H9 (cell line): ENCODE data around the gene ADGRB3. TPM values are rescaled to one million over a fixed set of nuclear protein-coding genes. Genes with fewer than 3 reads are reported as not detected.

Experiments used
- DNase-seq: peaks from one replicate; pipeline ENCODE4 v3.0.0-alpha.2; 2017
- H2AFZ ChIP-seq: one replicate; pipeline ENCODE4 v1.6.1; 2013; ENCODE audit warnings: mild to moderate bottlenecking, low read length, control low read depth, moderate library complexity
- H2AK5ac ChIP-seq: 2 replicates; pipeline ENCODE4 v1.6.1; 2013; ENCODE audit warnings: low read length, control low read depth, mixed read lengths; ENCODE audit not compliant: insufficient read length
- H2BK120ac ChIP-seq: one replicate; pipeline ENCODE4 v1.6.1; 2013; ENCODE audit warnings: low read depth, mild to moderate bottlenecking, low read length, control low read depth, inconsistent platforms; ENCODE audit not compliant: poor library complexity, severe bottlenecking
- H2BK12ac ChIP-seq: 2 replicates; pipeline ENCODE4 v1.6.1; 2013; ENCODE audit warnings: low read length, control low read depth, mixed read lengths, low read depth; ENCODE audit not compliant: insufficient read length
- H2BK15ac ChIP-seq: 2 replicates; pipeline ENCODE4 v1.6.1; 2013; ENCODE audit warnings: low read depth, low read length, control low read depth
- H2BK20ac ChIP-seq: one replicate; pipeline ENCODE4 v1.6.1; 2013; ENCODE audit warnings: low read depth, mild to moderate bottlenecking, low read length, control low read depth, inconsistent platforms; ENCODE audit not compliant: poor library complexity, severe bottlenecking
- H2BK5ac ChIP-seq: 2 replicates; pipeline ENCODE4 v1.6.1; 2013; ENCODE audit warnings: low read length, control low read depth, mixed read lengths; ENCODE audit not compliant: insufficient read length
- H3K14ac ChIP-seq: 2 replicates; pipeline ENCODE4 v1.6.1; 2013; ENCODE audit warnings: low read length, control low read depth; ENCODE audit not compliant: insufficient read depth
- H3K18ac ChIP-seq: 2 replicates; pipeline ENCODE4 v1.6.1; 2013; ENCODE audit warnings: low read depth, mild to moderate bottlenecking, mixed read lengths, low read length, control low read depth; ENCODE audit not compliant: insufficient read length
- H3K23ac ChIP-seq: 2 replicates; pipeline ENCODE4 v1.6.1; 2013; ENCODE audit warnings: low read length, control low read depth, mixed read lengths, low read depth; ENCODE audit not compliant: insufficient read length
- H3K23me2 ChIP-seq: 2 replicates; pipeline ENCODE4 v1.6.1; 2013; ENCODE audit warnings: low read depth, mild to moderate bottlenecking, mixed read lengths, low read length, control low read depth; ENCODE audit not compliant: insufficient read length, poor library complexity, severe bottlenecking
- H3K27ac ChIP-seq: 2 replicates; pipeline ENCODE4 v1.5.1; 2013; ENCODE audit warnings: low read length, control low read depth, mixed read lengths, low read depth; ENCODE audit not compliant: insufficient read length
- H3K27me3 ChIP-seq: 2 replicates; pipeline ENCODE4 v1.6.1; 2013; ENCODE audit warnings: low read length, control low read depth, inconsistent platforms; ENCODE audit not compliant: insufficient read depth
- H3K4ac ChIP-seq: 2 replicates; pipeline ENCODE4 v1.6.1; 2013; ENCODE audit warnings: low read depth, mild to moderate bottlenecking, control low read depth, inconsistent platforms, low read length, moderate library complexity
- H3K4me1 ChIP-seq: 2 replicates; pipeline ENCODE4 v1.6.1; 2013; ENCODE audit warnings: low read length, control low read depth, inconsistent platforms; ENCODE audit not compliant: insufficient read depth
- H3K4me2 ChIP-seq: 2 replicates; pipeline ENCODE4 v1.6.1; 2013; ENCODE audit warnings: low read length, control low read depth, mixed read lengths; ENCODE audit not compliant: insufficient read length, insufficient read depth
- H3K56ac ChIP-seq: 2 replicates; pipeline ENCODE4 v1.6.1; 2013; ENCODE audit warnings: low read depth, mild to moderate bottlenecking, mixed read lengths, low read length, control low read depth; ENCODE audit not compliant: insufficient read length
- H3K79me1 ChIP-seq: 2 replicates; pipeline ENCODE4 v1.6.1; 2013; ENCODE audit warnings: low read depth, mild to moderate bottlenecking, moderate library complexity, low read length, control low read depth, inconsistent platforms; ENCODE audit not compliant: insufficient read depth, poor library complexity, severe bottlenecking
- H3K79me2 ChIP-seq: 2 replicates; pipeline ENCODE4 v1.6.1; 2013; ENCODE audit warnings: low read length, control low read depth, inconsistent platforms; ENCODE audit not compliant: insufficient read depth
- H3K9ac ChIP-seq: 2 replicates; pipeline ENCODE4 v1.6.1; 2013; ENCODE audit warnings: low read length, control low read depth, mixed read lengths; ENCODE audit not compliant: insufficient read length; ENCODE audit errors: extremely low read depth
- H3K9me3 ChIP-seq: one replicate; pipeline ENCODE4 v1.6.1; 2013; ENCODE audit warnings: low read depth, low read length, inconsistent platforms; ENCODE audit not compliant: control insufficient read depth
- H3T11ph ChIP-seq: one replicate; pipeline ENCODE4 v1.6.1; 2013; ENCODE audit warnings: mild to moderate bottlenecking, low read length, control low read depth, inconsistent platforms
- H4K20me1 ChIP-seq: one replicate; pipeline ENCODE4 v1.6.1; 2013; ENCODE audit not compliant: control insufficient read depth, insufficient read length, insufficient read depth
- H4K5ac ChIP-seq: 2 replicates; pipeline ENCODE4 v1.6.1; 2013; ENCODE audit warnings: low read depth, mild to moderate bottlenecking, mixed read lengths, low read length, control low read depth; ENCODE audit not compliant: insufficient read length
- H4K8ac ChIP-seq: replicated peaks from 2 replicates; pipeline ENCODE4 v1.6.1; 2013; ENCODE audit warnings: low read length, control low read depth, mixed read lengths, low read depth; ENCODE audit not compliant: insufficient read length
- H4K91ac ChIP-seq: 2 replicates; pipeline ENCODE4 v1.6.1; 2013; ENCODE audit warnings: low read depth, mild to moderate bottlenecking, moderate library complexity, mixed read lengths, low read length, control low read depth; ENCODE audit not compliant: insufficient read length
- H3K27ac Mint-ChIP-seq, 3 experiments: 2 replicates in 2 of 3; 3 replicates in 1 of 3; pipeline ENCODE4 v1.8.0; 2020 to 2021; ENCODE audit warnings: mixed read lengths in 3 of 3, mild to moderate bottlenecking in 1 of 3, moderate library complexity in 1 of 3
- H3K27me3 Mint-ChIP-seq: 2 replicates; pipeline ENCODE4 v1.8.0; 2021; ENCODE audit warnings: low read depth, mild to moderate bottlenecking, moderate library complexity, mixed read lengths
- H3K36me3 Mint-ChIP-seq, 3 experiments: 2 replicates in 2 of 3; 3 replicates in 1 of 3; pipeline ENCODE4 v1.8.0; 2020 to 2021; ENCODE audit warnings: low read depth in 3 of 3, mixed read lengths in 3 of 3; ENCODE audit not compliant: insufficient read depth in 1 of 3
- H3K4me1 Mint-ChIP-seq, 2 experiments: 2 replicates each; pipeline ENCODE4 v1.8.0; 2020; ENCODE audit warnings: mixed read lengths in 2 of 2
- H3K4me3 Mint-ChIP-seq, 2 experiments: 2 replicates in 1 of 2; 3 replicates in 1 of 2; pipeline ENCODE4 v1.8.0; 2020 to 2021; ENCODE audit warnings: mild to moderate bottlenecking in 2 of 2, mixed read lengths in 2 of 2, moderate library complexity in 1 of 2
- H3K9me3 Mint-ChIP-seq, 2 experiments: 2 replicates in 1 of 2; 3 replicates in 1 of 2; pipeline ENCODE4 v1.8.0; 2020; ENCODE audit warnings: mild to moderate bottlenecking in 2 of 2, mixed read lengths in 2 of 2, moderate library complexity in 1 of 2
- CTCF ChIP-seq: fragments of 200-600 bp; sonication (generic); conservative IDR thresholded peaks from 3 replicates; pipeline ENCODE4 v1.8.0; 2021; ENCODE audit warnings: antibody characterized with exemption, mild to moderate bottlenecking
- WGBS: extraction: QIAGEN DNeasy Blood & Tissue Kit; methylation state at CpG from one replicate; pipeline ENCODE4 v1.1.7; 2013; ENCODE audit warnings: missing lambda C conversion rate, low lambda C conversion rate, mixed read lengths; ENCODE audit not compliant: insufficient read length; ENCODE audit errors: extremely low coverage; 5-methylcytosine and 5-hydroxymethylcytosine counted together
- total RNA-seq: library from RNA; stranded (reverse); gene quantifications from 2 replicates; pipeline ENCODE4 v1.2.1, GENCODE V29; 2021

ADGRB3 gene
- total RNA-seq, 1 experiment from 2014 or later = 0.37 TPM

GRCh38 chr6:69294862-69295261 is 659.8 kb downstream of the ADGRB3 start:
- no peak overlapping the region for H3K4me3 Mint-ChIP-seq
- Histone ChIP-seq H2BK12ac (no peak overlapping the region), H3K27ac (no peak overlapping the region), H3T11ph (no peak overlapping the region), H2BK120ac (no peak overlapping the region), H3K23me2 (no peaks in the 10 kb centered on the region), H4K91ac (no peak overlapping the region), H3K4ac (no peak overlapping the region), H3K79me1 (no peaks in the 10 kb centered on the region), H4K20me1 (no peaks in the 10 kb centered on the region), H3K9me3 (no peaks in the 10 kb centered on the region), H3K56ac (no peak overlapping the region), H4K5ac (no peak overlapping the region), H3K18ac (no peak overlapping the region), H2AK5ac (no peak overlapping the region), H2BK15ac (no peak overlapping the region), H2BK20ac (no peak overlapping the region), H3K4me1 (no peaks in the 10 kb centered on the region; the same call in 1 of the 2 replicates), H3K27me3 (no peaks in the 10 kb centered on the region), H4K8ac (no peak overlapping the region), H2AFZ (no peak overlapping the region), H2BK5ac (no peak overlapping the region), H3K14ac (no peak overlapping the region), H3K23ac (no peak overlapping the region), H3K4me2 (no peak overlapping the region), H3K9ac (no peak overlapping the region), H3K79me2 (no peaks in the 10 kb centered on the region)
- no peaks in the 10 kb centered on the region for H3K27me3 Mint-ChIP-seq
- no peak for DNase-seq
- H3K36me3 Mint-ChIP-seq = no peaks in the 10 kb centered on the region
- H3K4me1 Mint-ChIP-seq = peaks cover 2 to 4% of the 10 kb centered on the region in 2 experiments; a peak in 1 of 4 replicates
- no CpG with 5 or more reads among the region's 4 CpGs for WGBS
- H3K9me3 Mint-ChIP-seq = no peaks in the 10 kb centered on the region
- no peak for TF ChIP-seq CTCF
- H3K27ac Mint-ChIP-seq = no peak overlapping the region
